ENCODE results near the gene LHPP. TPM values are rescaled to one million over a fixed set of nuclear protein-coding genes. Genes with fewer than 3 reads are reported as not detected.

The LHPP gene
- total and polyA plus RNA-seq, 8 donors = 12.2 to 26.8 (median 15.0) TPM

- peaks cover 0 to 87% of the 10 kb centered on the region in 2 donors for H3K4me1 ChIP-seq
- peak in 1 of 4 donors; percentile 31 for DNase-seq
- peaks cover 0 to 8% of the 10 kb centered on the region in 2 donors for H3K36me3 ChIP-seq
- H3K27ac ChIP-seq = no peak overlapping the region
- no peak overlapping the region for H3K4me3 ChIP-seq
- TF ChIP-seq CTCF (IDR thresholded peaks at IDR 0.05) = no peak
- no peaks in the 10 kb centered on the region for H3K9me3 ChIP-seq
- intact Hi-C loops (cut with DNase I) = no loop called here
- ATAC-seq = no peak
- H3K27me3 ChIP-seq = no peaks in the 10 kb centered on the region
These were observed 194.5 kb downstream of the LHPP start for GRCh38 chr10:124656113-124656490.

GRCh38 chr10:124656541-124656940 is 194.9 kb downstream of the LHPP start:
- Histone ChIP-seq H3K9me3 (no peaks in the 10 kb centered on the region), H3K36me3 (peaks cover 0 to 8% of the 10 kb centered on the region in 2 donors), H3K27me3 (no peaks in the 10 kb centered on the region), H3K4me1 (peaks cover 0 to 82% of the 10 kb centered on the region in 2 donors), H3K4me3 (no peak overlapping the region), H3K27ac (no peak overlapping the region)
- intact Hi-C loops (cut with DNase I) = no loop called here
- no peak for TF ChIP-seq CTCF (IDR thresholded peaks at IDR 0.05)
- ATAC-seq = no peak
- peak in 1 of 4 donors; percentile 22 for DNase-seq

GRCh38 chr10:124657806-124658205 is 196.2 kb downstream of the LHPP start:
- DNase-seq (peak in 1 of 4 donors; percentile 8), ATAC-seq (no peak)
- intact Hi-C loops (cut with DNase I) = no loop called here
- no peak for TF ChIP-seq CTCF (IDR thresholded peaks at IDR 0.05)
- Histone ChIP-seq H3K9me3 (no peaks in the 10 kb centered on the region), H3K4me3 (no peak overlapping the region), H3K27ac (peak overlapping the region in 1 of 2 donors; percentile 48), H3K27me3 (no peaks in the 10 kb centered on the region), H3K4me1 (peaks cover 0 to 70% of the 10 kb centered on the region in 2 donors), H3K36me3 (peaks cover 0 to 8% of the 10 kb centered on the region in 2 donors)

GRCh38 chr10:124658591-124659242 is 197.1 kb downstream of the LHPP start:
- H3K9me3 ChIP-seq = no peaks in the 10 kb centered on the region
- no peak for TF ChIP-seq CTCF (IDR thresholded peaks at IDR 0.05)
- no peak overlapping the region for H3K4me3 ChIP-seq
- peak overlapping the region in 1 of 2 donors; percentile 48 for H3K27ac ChIP-seq
- ATAC-seq (no peak), DNase-seq (peak in 1 of 4 donors; percentile 54)
- H3K4me1 ChIP-seq = peaks cover 0 to 62% of the 10 kb centered on the region in 2 donors
- H3K27me3 ChIP-seq = no peaks in the 10 kb centered on the region
- H3K36me3 ChIP-seq = peaks cover 0 to 17% of the 10 kb centered on the region in 2 donors
- intact Hi-C loops (cut with DNase I) = no loop called here

- Histone ChIP-seq H3K4me1 (peaks cover 0 to 56% of the 10 kb centered on the region in 2 donors), H3K36me3 (peaks cover 0 to 24% of the 10 kb centered on the region in 2 donors), H3K27me3 (no peaks in the 10 kb centered on the region), H3K27ac (no peak overlapping the region), H3K4me3 (no peak overlapping the region), H3K9me3 (no peaks in the 10 kb centered on the region)
- intact Hi-C loops (cut with DNase I) = no loop called here
- no peak for TF ChIP-seq CTCF (IDR thresholded peaks at IDR 0.05)
- DNase-seq = peak in 1 of 4 donors; percentile 24
- no peak for ATAC-seq
These were observed 197.8 kb downstream of the LHPP start for GRCh38 chr10:124659380-124659779.

All from left lung (tissue), 10 donors.